ENCODE measurements around the gene EPAS1.

The EPAS1 gene

GRCh38 chr2:46407852-46408455 is 110.7 kb downstream of the EPAS1 start:
- H3K9ac ChIP-seq (ENCODE audit: low read length): peak overlapping the region; percentile 61
- no peak overlapping the region for H3K4me3 ChIP-seq (ENCODE audit: low read length)
- H3K4me1 ChIP-seq (ENCODE audit: control insufficient read depth, insufficient read depth, low read length): peaks cover 53% of the 10 kb centered on the region
- no peaks in the 10 kb centered on the region for H3K36me3 ChIP-seq (ENCODE audit: control insufficient read depth, insufficient read depth, low read length)
- no peaks in the 10 kb centered on the region for H3K9me3 ChIP-seq (ENCODE audit: control insufficient read depth, low read length)
- no peaks in the 10 kb centered on the region for H3K27me3 ChIP-seq (ENCODE audit: control insufficient read depth, insufficient read depth, low read length)

GRCh38 chr2:46409756-46410155 is 112.5 kb downstream of the EPAS1 start:
- no peak overlapping the region for H3K9ac ChIP-seq (ENCODE audit: low read length)
- H3K4me3 ChIP-seq (ENCODE audit: low read length): no peak overlapping the region
- no peaks in the 10 kb centered on the region for H3K9me3 ChIP-seq (ENCODE audit: control insufficient read depth, low read length)
- no peaks in the 10 kb centered on the region for H3K36me3 ChIP-seq (ENCODE audit: control insufficient read depth, insufficient read depth, low read length)
- no peaks in the 10 kb centered on the region for H3K27me3 ChIP-seq (ENCODE audit: control insufficient read depth, insufficient read depth, low read length)
- H3K4me1 ChIP-seq (ENCODE audit: control insufficient read depth, insufficient read depth, low read length): peaks cover 53% of the 10 kb centered on the region

DNA sequence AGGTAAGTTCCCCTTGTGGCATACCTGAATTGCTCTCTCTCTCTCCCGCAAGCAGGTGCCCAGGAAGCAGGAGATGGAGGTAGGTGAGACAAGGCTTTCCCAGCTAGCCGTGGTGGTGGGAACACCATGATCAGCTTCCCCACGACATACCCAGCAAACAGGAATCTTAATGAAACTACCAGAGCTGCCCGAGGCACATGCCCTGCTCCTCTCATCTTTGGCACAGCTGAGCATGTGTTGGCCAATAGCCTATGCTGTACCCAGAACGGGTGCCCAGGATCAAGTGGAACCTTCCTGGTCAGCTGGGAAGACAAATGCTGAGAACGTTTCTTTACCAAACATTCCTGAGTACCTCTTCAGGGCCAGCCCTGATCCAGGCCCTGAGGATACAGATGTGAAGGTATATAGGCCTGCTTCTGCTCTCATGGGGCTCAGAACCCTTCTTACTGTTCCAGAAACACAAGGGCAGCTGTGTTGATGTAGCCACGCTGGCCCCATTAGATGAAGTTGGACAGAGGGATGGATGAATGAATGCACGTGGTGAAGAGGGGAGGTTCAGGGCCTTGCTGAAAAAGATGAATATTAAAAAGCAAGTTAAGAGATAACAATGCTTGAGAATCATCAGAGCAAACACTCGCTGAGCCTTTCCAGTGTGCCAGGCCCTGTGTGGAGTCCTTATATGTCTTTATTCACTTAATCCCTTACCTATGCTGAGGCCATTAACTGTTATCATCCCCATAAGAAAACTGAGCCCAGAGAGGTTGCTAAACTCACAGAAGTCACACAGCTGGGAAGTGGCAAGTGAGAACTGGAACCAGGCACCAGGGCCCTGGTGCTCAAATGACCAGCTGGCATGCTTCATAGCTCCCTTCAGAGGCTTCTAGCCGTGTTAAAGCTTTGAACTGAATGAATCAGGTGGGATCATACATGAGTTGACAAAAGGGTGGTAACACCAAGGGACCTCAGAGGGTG is 113.4 kb downstream of the EPAS1 start:
- no peaks in the 10 kb centered on the region for H3K27me3 ChIP-seq (ENCODE audit: control insufficient read depth, insufficient read depth, low read length)
- no peaks in the 10 kb centered on the region for H3K36me3 ChIP-seq (ENCODE audit: control insufficient read depth, insufficient read depth, low read length)
- H3K4me1 ChIP-seq (ENCODE audit: control insufficient read depth, insufficient read depth, low read length): peaks cover 50% of the 10 kb centered on the region
- H3K9me3 ChIP-seq (ENCODE audit: control insufficient read depth, low read length): no peaks in the 10 kb centered on the region
- H3K4me3 ChIP-seq (ENCODE audit: low read length): no peak overlapping the region
- no peak overlapping the region for H3K9ac ChIP-seq (ENCODE audit: low read length)

- H3K9me3 ChIP-seq (ENCODE audit: control insufficient read depth, low read length): no peaks in the 10 kb centered on the region
- no peak overlapping the region for H3K9ac ChIP-seq (ENCODE audit: low read length)
- no peaks in the 10 kb centered on the region for H3K36me3 ChIP-seq (ENCODE audit: control insufficient read depth, insufficient read depth, low read length)
- H3K4me3 ChIP-seq (ENCODE audit: low read length): no peak overlapping the region
- H3K27me3 ChIP-seq (ENCODE audit: control insufficient read depth, insufficient read depth, low read length): no peaks in the 10 kb centered on the region
- peaks cover 49% of the 10 kb centered on the region for H3K4me1 ChIP-seq (ENCODE audit: control insufficient read depth, insufficient read depth, low read length)
Measured at GRCh38 chr2:46411245-46411641, 114.0 kb downstream of the EPAS1 start.

DNA sequence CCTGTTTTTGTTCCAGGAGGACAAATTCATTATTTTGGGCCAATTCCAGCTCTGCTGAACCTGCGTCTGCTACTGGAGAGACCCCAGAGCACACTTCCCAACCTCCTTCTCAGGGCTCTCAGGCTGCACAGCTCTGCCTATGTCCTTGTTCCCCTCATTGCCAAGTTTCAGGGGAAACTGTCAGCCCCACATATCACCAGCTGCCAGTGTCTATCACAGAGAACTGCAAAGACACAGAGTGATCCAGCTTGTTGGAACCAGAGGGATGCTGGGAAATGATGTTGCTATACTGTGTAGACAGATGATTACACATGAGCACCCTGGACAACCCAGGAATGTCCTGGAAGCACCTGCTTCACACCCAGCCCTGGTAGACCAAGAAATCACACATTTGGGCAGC is 114.8 kb downstream of the EPAS1 start:
- Histone ChIP-seq H3K9ac (ENCODE audit: low read length) (no peak overlapping the region), H3K4me3 (ENCODE audit: low read length) (no peak overlapping the region), H3K27me3 (ENCODE audit: control insufficient read depth, insufficient read depth, low read length) (no peaks in the 10 kb centered on the region), H3K36me3 (ENCODE audit: control insufficient read depth, insufficient read depth, low read length) (no peaks in the 10 kb centered on the region), H3K4me1 (ENCODE audit: control insufficient read depth, insufficient read depth, low read length) (peaks cover 41% of the 10 kb centered on the region), H3K9me3 (ENCODE audit: control insufficient read depth, low read length) (no peaks in the 10 kb centered on the region)

- Histone ChIP-seq H3K36me3 (ENCODE audit: control insufficient read depth, insufficient read depth, low read length) (no peaks in the 10 kb centered on the region), H3K27me3 (ENCODE audit: control insufficient read depth, insufficient read depth, low read length) (no peaks in the 10 kb centered on the region), H3K9ac (ENCODE audit: low read length) (no peak overlapping the region), H3K9me3 (ENCODE audit: control insufficient read depth, low read length) (no peaks in the 10 kb centered on the region), H3K4me3 (ENCODE audit: low read length) (no peak overlapping the region), H3K4me1 (ENCODE audit: control insufficient read depth, insufficient read depth, low read length) (peaks cover 30% of the 10 kb centered on the region)
Measured at GRCh38 chr2:46413111-46413510, 115.9 kb downstream of the EPAS1 start.

DNA sequence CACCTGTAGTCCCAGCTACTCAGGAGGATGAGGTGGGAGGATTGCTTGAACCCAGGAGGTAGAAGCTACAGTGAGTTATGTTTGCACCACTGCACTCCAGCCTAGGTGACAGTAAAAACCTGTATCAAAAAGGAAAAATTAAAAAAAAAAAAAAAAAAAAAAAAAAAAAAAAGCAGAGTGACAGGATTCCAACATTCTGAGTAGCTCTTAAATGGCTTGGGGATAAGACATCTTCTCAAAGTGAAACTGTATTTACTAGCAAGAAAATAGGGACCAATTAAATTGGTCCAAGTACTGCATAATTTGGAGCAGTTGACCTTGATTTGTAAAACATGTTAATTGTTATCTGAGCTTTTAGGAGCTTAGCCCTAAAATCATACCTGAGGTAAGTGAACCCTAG is 116.4 kb downstream of the EPAS1 start:
- no peak overlapping the region for H3K4me3 ChIP-seq (ENCODE audit: low read length)
- no peaks in the 10 kb centered on the region for H3K36me3 ChIP-seq (ENCODE audit: control insufficient read depth, insufficient read depth, low read length)
- H3K9ac ChIP-seq (ENCODE audit: low read length): no peak overlapping the region
- H3K9me3 ChIP-seq (ENCODE audit: control insufficient read depth, low read length): no peaks in the 10 kb centered on the region
- H3K27me3 ChIP-seq (ENCODE audit: control insufficient read depth, insufficient read depth, low read length): no peaks in the 10 kb centered on the region
- H3K4me1 ChIP-seq (ENCODE audit: control insufficient read depth, insufficient read depth, low read length): peaks cover 25% of the 10 kb centered on the region

GRCh38 chr2:46414701-46415100 is 117.5 kb downstream of the EPAS1 start:
- Histone ChIP-seq H3K36me3 (ENCODE audit: control insufficient read depth, insufficient read depth, low read length) (no peaks in the 10 kb centered on the region), H3K4me1 (ENCODE audit: control insufficient read depth, insufficient read depth, low read length) (peaks cover 14% of the 10 kb centered on the region), H3K27me3 (ENCODE audit: control insufficient read depth, insufficient read depth, low read length) (no peaks in the 10 kb centered on the region), H3K9ac (ENCODE audit: low read length) (no peak overlapping the region), H3K4me3 (ENCODE audit: low read length) (no peak overlapping the region), H3K9me3 (ENCODE audit: control insufficient read depth, low read length) (no peaks in the 10 kb centered on the region)

- no peaks in the 10 kb centered on the region for H3K36me3 ChIP-seq (ENCODE audit: control insufficient read depth, insufficient read depth, low read length)
- no peak overlapping the region for H3K9ac ChIP-seq (ENCODE audit: low read length)
- no peaks in the 10 kb centered on the region for H3K4me1 ChIP-seq (ENCODE audit: control insufficient read depth, insufficient read depth, low read length)
- no peak overlapping the region for H3K4me3 ChIP-seq (ENCODE audit: low read length)
- no peaks in the 10 kb centered on the region for H3K9me3 ChIP-seq (ENCODE audit: control insufficient read depth, low read length)
- H3K27me3 ChIP-seq (ENCODE audit: control insufficient read depth, insufficient read depth, low read length): no peaks in the 10 kb centered on the region
Measured at GRCh38 chr2:46416280-46416679, 119.1 kb downstream of the EPAS1 start.

DNA sequence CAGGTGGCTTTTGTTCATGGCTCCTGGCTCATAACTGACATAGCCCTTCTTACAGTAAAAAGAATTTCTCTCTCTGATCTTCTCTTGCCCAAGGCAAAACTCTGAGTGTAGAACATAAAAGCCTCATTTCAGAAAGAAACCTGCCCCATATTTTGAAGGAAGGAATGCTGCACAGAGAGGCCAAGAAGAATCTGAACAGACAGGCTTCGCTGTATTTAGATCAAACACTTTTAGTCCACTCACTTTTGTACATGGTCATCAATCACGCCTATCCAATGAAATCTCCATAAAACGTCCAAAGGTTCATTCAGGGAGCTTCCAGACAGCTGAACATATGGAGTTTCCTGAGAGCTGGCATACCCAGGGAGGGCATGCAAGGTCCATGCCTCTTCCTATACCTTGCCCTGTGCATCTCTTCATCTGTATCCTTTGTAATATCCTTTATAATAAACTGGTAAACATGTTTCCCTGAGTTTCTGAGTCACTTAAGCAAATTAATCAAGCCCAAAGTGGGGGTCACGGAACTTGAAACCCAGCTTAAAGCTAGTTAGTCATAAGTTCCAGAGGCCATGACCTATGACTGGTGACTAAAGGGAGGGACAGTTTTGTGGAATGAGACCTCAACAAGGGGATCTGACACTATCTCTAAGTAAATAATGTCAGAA is 119.7 kb downstream of the EPAS1 start:
- Histone ChIP-seq H3K9me3 (ENCODE audit: control insufficient read depth, low read length) (no peaks in the 10 kb centered on the region), H3K36me3 (ENCODE audit: control insufficient read depth, insufficient read depth, low read length) (no peaks in the 10 kb centered on the region), H3K9ac (ENCODE audit: low read length) (no peak overlapping the region), H3K4me3 (ENCODE audit: low read length) (no peak overlapping the region), H3K27me3 (ENCODE audit: control insufficient read depth, insufficient read depth, low read length) (no peaks in the 10 kb centered on the region), H3K4me1 (ENCODE audit: control insufficient read depth, insufficient read depth, low read length) (no peaks in the 10 kb centered on the region)

- Histone ChIP-seq H3K9ac (ENCODE audit: low read length) (no peak overlapping the region), H3K36me3 (ENCODE audit: control insufficient read depth, insufficient read depth, low read length) (no peaks in the 10 kb centered on the region), H3K9me3 (ENCODE audit: control insufficient read depth, low read length) (no peaks in the 10 kb centered on the region), H3K27me3 (ENCODE audit: control insufficient read depth, insufficient read depth, low read length) (no peaks in the 10 kb centered on the region), H3K4me3 (ENCODE audit: low read length) (no peak overlapping the region), H3K4me1 (ENCODE audit: control insufficient read depth, insufficient read depth, low read length) (no peaks in the 10 kb centered on the region)
Measured at GRCh38 chr2:46420945-46421344, 123.7 kb downstream of the EPAS1 start.

DNA sequence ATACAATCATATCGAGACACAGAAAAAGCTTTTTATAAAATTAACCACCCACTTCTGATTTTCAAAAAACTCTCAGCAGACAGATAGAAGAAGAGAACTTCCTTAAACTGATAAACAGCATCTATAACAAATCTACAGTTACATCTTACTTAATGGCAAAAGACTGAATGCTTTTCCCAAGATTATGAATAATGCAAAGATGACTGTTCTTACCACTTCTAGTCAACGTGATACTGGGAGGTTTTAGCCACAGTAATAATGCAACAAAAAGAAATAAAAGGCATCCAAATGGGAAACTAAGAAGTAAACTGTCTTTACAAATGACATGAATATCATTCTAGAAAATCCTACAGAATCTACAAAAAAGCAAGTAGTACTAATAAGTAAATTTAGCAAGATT is 124.2 kb downstream of the EPAS1 start:
- Histone ChIP-seq H3K36me3 (ENCODE audit: control insufficient read depth, insufficient read depth, low read length) (no peaks in the 10 kb centered on the region), H3K27me3 (ENCODE audit: control insufficient read depth, insufficient read depth, low read length) (no peaks in the 10 kb centered on the region), H3K9ac (ENCODE audit: low read length) (no peak overlapping the region), H3K4me1 (ENCODE audit: control insufficient read depth, insufficient read depth, low read length) (no peaks in the 10 kb centered on the region), H3K9me3 (ENCODE audit: control insufficient read depth, low read length) (no peaks in the 10 kb centered on the region), H3K4me3 (ENCODE audit: low read length) (no peak overlapping the region)

All from mucosa of stomach (tissue), 1 donor.